GM12891 (cell line): ENCODE measurements around the gene TBPL2.

Experiments
- POLR2A ChIP-seq: IDR thresholded peaks from 2 replicates; pipeline ENCODE4 v1.6.1; 2011; ENCODE audit warnings: low read depth, low read length, control low read depth
- POLR2AphosphoS5 ChIP-seq: IDR thresholded peaks from 2 replicates; pipeline ENCODE4 v1.6.1; 2011; ENCODE audit warnings: low read depth, low read length, control low read depth

GRCh38 chr14:55374771-55375170 is 65.6 kb downstream of the TBPL2 start:
- no peak for TF ChIP-seq POLR2A
- TF ChIP-seq POLR2AphosphoS5 = no peak
